GM21390 (cell line): ENCODE data around the gene RFX4.

Experiments used
- ATAC-seq: cut with Tn5 transposase; IDR thresholded peaks from one replicate; pipeline ENCODE4 v1.9.1; 2021; ENCODE audit not compliant: unreplicated experiment

The RFX4 gene

GRCh38 chr12:106582641-106583230 is at the start of gene RFX4:
TSS of gene RFX4 (plus strand) at chr12:106583004. CDS start at chr12:106583321, 317 bp downstream.
- no peak for ATAC-seq

DNA sequence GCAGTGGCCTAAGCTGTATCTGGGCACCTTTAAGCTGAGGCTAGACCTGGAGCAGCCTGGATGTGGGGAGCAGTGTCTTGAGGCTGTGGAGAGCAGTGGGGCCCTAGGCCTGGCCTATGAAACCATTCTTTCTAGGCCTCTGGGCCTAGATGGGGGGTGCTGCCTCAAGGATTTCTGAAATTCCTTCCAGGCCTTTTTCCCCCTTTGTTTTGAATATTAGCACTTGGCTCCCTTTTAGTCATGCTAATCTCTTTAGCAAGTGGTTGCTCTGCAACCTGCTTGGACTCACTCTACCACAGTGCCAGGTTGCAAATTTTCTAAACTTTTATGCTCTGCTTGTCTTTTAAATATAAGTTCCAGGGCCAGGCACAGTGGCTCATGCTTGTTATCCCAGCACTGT is 41.6 kb upstream of the RFX4 start:
- ATAC-seq, result no peak

DNA sequence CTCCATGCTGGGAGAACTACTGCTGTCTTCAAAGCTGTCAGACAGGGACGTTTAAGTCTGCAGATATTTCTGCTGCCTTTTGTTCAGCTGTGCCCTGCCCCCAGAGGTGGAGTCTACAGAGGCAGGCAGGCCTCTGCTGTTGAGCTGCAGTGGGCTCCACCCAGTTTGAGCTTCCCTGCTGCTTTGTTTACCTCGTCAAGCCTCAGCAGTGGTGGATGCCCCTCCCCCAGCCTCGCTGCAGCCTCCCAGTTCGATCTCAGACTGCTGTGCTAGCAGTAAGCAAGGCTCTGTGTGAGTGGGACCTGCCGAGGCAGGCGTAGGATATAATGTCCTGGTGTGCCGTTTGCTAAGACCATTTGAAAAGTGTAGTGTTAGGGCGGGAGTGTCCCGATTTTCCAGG is 31.4 kb upstream of the RFX4 start:
- no peak for ATAC-seq

DNA sequence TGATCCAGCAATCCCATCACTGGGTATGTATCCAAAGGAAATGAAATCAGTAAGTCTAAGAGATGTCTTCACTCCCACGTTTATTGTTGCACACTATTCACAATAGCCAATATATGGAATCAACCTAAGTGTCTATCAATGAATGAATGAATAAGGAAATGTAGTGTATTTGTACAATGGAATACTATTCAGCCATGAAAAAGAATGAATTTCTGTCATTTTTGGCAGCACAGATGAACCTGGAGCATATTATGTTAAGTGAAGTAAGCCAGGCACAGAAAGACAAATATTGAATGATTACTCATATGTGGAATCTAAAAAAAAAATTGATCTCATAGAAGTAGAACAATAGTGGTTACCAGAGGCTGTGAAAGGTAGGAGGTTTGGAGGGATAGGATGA is 30.6 kb upstream of the RFX4 start:
- ATAC-seq, result no peak

DNA sequence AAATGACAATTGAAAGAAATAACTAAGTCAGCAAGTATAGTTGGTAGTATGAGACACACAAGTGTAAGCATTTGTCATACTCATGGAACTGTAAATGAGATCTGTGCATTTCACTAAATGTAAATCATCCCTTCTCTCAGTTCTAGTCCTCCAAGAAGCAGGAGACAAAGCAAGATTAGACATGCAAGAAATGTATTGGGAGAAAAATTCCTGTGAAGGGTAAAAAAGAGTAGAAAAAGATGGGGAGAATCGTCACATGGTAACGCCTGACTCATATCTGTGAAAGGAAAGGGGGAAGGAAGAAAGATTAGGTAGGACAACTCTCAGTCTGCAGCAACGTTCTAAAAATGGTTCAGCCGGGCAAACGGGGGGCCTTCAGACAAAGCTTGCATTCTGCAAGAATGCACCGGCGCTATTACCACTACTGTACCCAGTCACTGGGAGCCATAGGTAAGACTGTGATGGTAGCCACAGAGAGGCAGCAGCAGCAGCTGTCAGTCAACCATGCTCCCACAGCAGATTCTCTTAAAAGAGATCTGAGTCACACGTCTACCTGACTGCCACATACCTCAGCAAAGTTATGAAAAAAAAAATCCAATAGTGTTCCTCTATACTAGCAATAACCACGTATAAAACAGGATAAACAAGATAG is 18.0 kb upstream of the RFX4 start:
- no peak for ATAC-seq

GRCh38 chr12:106566771-106567170 is 16.0 kb upstream of the RFX4 start:
- ATAC-seq, result no peak

DNA sequence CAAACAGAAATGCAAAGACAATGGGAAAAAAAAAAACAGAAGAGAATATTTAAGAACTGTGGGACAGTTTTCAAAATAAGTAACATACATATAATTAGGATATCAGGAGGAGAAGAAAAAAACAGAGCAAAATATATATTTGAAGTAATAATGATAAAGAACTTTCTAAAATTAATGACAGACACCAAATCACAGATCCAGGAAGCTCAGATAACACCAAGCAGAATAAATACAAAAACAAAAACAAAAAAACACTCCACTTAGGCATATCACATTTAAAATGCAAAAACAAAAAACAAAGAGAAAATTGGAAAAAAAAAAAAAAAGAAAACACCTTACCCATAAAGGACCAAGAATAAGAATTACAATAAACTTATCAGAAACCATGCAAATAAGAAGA is 9.6 kb upstream of the RFX4 start:
- ATAC-seq, result no peak

DNA sequence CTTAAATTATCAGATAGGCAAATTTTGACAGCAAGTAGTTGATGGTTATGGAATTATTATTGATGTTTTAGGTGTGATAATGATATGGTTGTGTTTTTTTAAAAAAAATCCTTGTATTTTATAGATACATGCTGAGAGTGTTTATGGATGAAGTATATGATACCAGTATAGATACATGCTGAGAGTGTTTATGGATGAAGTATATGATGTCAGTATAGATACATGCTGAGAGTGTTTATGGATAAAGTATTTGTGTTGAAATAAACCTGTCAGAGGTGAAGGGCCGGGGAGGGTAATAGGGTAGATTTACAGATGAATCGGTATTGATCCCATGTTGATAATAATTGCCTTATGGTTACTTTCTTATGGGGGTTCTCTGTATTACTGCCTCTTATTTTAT is 6.0 kb upstream of the RFX4 start:
- ATAC-seq, result no peak

DNA sequence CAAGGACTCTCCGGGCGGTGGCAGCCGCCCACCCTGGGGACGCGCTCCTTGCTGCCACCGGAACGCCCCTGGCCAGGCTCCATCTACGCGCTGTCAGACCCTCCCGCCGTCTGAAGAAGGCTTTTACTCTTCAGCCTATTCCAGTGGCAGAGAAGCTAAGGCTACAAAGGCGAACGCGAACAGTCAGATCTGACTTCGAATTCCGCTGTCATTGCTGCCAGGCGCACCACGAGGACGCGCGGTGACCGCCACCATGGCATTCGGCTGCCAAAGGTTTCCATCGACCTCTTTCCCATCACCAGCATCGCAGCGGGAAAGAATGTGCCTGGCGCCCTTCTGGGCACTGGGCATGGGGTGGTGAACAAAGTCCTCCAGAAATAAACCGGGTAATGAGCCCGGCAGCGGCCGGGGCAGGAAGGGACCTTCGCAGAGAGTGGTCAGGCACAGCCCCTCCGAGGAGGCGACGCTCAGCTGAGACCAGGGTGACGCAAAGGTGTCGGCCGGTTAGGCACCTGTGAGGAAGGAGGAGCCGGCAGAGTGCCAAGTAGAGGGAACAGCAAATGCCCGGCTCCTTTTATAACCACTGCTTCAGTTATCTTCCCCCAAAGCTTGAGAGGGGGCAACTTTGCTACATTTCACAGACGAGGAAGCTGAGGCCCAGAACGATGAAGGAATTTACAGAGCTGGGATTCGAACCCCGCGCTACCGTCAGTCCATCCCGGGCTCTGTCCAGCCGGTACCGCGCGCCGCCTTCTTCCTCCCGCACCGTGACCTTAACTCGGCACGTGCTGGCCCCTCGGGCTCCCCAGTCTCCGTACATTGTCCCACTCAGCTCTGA is 1.9 kb upstream of the RFX4 start:
- no peak for ATAC-seq

DNA sequence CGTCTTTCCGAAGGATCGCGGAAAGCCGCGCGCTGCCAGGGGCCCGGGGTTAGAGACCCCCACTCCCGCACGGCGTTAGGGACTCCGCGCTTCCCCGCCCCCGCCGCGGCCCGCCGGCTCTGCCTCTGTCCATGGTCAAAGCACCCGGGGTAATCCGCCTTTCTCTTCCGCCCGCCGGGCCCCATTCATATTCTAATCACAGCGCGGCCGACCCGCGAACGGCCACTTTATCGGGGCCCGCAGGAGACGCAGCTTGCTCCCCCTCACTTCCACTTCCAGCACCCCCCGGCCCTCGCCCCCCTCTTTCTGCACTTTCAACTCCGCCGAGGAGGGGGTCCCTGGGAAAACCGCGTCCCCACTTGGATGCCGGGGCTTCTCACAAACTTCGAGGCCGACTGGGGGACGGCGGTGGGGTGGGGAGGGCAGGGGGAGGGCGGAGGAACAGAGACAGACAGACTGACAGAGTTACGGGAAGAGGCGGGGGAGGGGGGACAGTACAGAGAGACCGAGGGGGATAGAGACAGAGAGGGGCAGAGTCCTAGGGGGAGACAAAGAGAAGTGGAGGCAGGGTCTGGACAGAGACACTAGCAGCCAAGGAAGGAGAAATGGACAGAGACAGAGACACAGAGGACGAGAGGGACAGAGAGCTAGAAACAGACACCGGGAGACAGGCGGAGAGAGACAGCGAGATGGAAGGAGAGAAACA is 1.1 kb upstream of the RFX4 start:
- no peak for ATAC-seq

GRCh38 chr12:106582249-106582591 is 584 bp upstream of the RFX4 start:
- ATAC-seq, result no peak

DNA sequence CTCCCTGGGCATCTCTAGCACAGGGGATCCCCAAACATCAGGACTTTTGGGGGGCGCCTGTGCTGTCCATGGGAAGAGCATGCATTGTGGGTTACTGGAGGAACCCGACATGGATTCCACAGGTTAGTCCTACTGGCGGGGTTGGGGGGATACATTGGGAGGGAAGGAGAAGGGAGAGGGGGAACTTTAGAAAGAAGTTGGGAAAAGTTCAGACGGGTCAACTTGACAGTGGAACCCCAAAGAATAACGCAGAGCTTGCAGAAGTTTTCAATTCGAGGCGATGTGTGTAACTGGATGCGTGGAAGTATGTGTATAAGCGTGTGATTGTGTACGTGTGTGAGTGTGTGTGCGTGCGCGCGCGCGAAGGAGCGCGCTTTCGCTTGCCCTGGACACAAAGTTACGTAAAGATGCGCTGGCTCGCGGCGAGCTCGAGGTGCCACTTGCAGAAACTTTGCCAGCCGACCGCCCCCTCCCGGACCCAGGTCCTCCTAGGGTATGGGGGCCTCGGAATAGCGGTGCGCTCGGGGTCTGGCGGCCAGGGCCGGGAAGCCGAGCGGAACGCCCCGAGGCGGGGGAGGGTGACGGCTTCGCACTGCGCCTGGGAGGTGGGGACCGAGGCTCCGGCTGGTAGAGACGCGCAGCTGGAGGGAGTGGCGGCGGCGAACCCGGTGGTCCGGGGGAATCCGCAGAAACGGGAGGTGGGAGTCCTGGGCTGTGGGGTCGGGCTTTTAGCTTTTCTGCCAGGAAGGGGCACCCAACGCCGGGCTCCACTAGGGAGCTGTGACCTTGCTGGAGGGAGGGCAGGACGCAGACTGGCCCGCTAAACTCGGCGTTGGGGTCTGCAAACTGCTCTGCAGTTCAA is 669 bp downstream of the RFX4 start:
- no peak for ATAC-seq

- ATAC-seq, result no peak
These were observed 1.6 kb downstream of the RFX4 start for GRCh38 chr12:106584104-106585064.

DNA sequence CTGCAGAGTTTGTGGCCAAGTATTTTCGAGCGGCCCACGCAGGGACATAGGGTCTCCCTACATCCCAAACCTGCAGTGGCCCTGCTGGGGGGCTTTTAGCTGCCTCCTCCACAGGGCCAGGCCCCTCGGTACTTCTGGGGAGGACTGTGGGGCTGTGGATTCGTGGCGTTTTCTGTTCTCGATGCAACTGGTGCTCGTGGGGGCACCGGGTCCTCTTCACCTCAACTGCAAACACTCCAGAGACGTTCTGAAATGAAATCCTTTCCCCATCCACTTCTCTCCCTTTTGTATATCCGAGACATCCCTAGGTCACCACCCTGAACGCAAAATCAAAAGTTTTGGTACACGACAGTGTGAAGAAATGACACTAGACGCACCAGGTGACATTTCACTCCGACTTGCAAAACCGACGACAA is 2.3 kb downstream of the RFX4 start:
- no peak for ATAC-seq

GRCh38 chr12:106585521-106586277 is 2.9 kb downstream of the RFX4 start:
- no peak for ATAC-seq

- ATAC-seq, result no peak
These were observed 3.5 kb downstream of the RFX4 start for GRCh38 chr12:106586278-106586802.

- ATAC-seq, result no peak
These were observed 4.2 kb downstream of the RFX4 start for GRCh38 chr12:106586803-106587684.

GRCh38 chr12:106588771-106589170 is 6.0 kb downstream of the RFX4 start:
- no peak for ATAC-seq
